ENCODE measurements around the gene DSCAML1.

Gene DSCAML1

GRCh38 chr11:117796872-117797529 lies at the start of gene DSCAML1:
TSS of gene DSCAML1 (minus strand) at chr11:117797216. CDS start at chr11:117797079, 137 bp downstream.
- DNase-seq (ENCODE audit: low read depth in 2 of 2) = no peak

DNA sequence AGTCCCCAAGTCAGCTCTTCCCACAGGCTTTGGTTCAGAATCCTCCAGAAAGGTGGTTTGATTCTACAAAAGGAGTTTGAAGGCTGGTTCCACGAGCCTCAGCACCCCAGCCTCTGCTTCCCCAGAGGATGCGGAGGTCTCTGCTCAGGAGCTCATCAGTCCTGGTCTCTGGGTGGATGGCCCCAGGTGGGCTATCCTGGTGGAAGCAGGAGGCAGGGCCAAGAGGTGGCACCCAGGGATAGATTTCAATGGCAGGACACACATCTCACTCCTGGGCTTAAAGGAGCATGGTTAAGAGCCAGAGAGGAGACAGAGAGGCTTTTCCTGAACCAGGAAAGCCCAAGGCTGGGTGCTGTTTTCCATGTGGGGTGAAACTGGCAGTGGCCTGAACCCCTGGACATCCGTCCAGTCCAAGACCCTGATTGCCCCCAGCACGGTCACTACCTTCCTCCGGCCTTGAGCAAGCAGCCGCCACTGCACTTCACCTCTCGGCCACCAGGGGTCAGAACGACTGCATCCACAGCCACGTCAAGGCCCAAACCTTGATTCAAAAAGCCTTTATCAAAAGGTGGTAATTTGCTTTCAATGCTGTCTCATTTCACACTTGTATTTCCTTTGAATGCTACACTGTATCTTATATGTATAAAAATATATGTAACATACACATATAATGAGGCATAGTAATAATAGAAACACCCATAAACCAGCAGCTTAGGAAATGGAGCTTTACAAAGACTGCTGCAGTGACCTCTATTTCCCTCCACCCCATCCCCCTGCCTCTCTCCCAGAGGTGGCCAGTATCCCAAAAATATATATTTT lies 46.9 kb upstream of the DSCAML1 start:
- DNase-seq (ENCODE audit: low read depth in 2 of 2) = peak; percentile 75 to 87

DNA sequence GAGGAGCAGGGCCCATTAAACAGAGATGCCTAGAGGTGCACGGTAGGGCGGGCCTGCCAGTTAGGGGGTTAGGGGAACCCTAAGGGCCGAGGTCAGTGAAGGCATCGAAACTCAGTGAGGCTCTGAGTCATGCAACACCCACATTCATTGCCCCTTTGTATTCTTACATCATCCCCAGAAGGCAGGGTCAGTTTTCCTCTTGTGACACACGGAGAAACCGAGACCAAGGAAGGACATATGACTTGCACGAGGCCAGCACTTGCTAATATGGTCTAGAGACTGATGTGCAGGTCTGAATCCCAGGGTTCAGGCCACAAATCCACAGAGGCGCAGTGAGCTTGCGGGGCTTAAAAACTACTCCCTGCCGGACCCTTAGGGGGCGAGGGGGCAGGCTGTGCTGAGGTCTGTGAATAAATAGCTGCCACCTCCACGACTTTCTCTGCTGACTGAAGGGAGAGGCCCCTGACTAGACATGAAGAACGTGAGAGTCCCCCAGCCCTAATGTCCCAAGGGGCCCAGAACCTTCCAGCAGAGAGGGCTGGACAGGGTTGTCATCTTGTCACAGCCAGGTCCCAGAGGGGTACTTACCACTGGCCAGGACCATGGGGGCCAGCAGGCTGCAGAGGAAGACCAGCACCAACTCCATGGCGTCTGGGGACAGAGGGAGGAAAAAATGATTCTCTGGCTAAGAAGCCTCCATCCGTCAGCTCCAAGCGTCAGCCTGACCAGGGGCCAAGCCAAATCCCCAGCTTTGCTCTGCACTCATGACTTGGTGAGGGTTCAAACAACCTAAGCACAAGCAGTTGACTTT lies 45.3 kb upstream of the DSCAML1 start:
- no peak for DNase-seq (ENCODE audit: low read depth in 2 of 2)

DNA sequence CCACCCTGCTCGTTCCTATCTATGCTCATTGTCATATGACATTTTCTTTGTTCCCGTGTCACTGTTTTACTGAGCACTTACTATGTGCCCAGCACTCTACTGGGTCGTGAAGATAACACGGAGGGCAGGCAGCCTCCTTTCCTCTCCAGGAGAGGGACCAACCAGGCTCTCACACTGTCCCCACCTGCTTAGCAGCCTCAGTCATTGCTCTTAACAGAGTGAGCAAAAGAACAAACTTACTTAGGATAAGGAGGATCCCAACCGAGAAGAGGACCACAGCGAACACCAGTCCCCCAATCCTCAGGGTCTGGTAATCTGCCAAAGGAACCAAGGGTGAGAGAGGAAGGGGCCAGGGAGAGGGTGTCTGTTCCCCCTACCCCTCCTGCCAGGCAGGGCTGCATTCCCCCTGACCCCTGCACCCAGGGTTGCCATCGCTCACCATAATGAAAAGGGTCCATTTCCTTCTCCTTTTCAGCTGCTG lies 44.6 kb upstream of the DSCAML1 start:
- DNase-seq (ENCODE audit: low read depth in 2 of 2) = no peak

- no peak for DNase-seq (ENCODE audit: low read depth in 2 of 2)
Measured at GRCh38 chr11:117840881-117841550, 44.0 kb upstream of the DSCAML1 start.

- no peak for DNase-seq (ENCODE audit: low read depth in 2 of 2)
Measured at GRCh38 chr11:117839936-117840813, 43.2 kb upstream of the DSCAML1 start.

GRCh38 chr11:117839380-117839881 lies 42.4 kb upstream of the DSCAML1 start:
- DNase-seq (ENCODE audit: low read depth in 2 of 2) = no peak

DNA sequence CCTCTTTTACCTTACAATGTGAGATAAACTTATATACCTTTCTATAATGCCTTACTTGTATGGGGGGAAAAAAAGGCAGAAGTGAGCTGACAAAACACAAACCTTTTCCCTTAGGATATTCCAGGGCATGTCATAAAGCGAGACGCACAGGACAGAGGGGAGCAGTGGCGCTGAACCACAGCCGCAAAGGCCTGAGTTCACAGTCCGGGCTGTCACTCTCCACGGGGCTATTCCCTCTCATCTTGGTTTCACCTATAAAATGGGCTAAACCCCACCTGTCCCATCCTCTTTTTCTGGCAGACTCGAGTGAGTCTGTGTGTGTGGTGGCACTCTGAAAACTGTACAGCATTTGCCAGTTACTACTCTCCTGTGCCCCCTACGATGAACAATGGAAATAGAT lies 41.9 kb upstream of the DSCAML1 start:
- no peak for DNase-seq (ENCODE audit: low read depth in 2 of 2)

- DNase-seq (ENCODE audit: low read depth in 2 of 2) = no peak
Measured at GRCh38 chr11:117837791-117838190, 40.8 kb upstream of the DSCAML1 start.

- DNase-seq (ENCODE audit: low read depth in 2 of 2) = no peak
Measured at GRCh38 chr11:117837070-117837776, 40.2 kb upstream of the DSCAML1 start.

DNA sequence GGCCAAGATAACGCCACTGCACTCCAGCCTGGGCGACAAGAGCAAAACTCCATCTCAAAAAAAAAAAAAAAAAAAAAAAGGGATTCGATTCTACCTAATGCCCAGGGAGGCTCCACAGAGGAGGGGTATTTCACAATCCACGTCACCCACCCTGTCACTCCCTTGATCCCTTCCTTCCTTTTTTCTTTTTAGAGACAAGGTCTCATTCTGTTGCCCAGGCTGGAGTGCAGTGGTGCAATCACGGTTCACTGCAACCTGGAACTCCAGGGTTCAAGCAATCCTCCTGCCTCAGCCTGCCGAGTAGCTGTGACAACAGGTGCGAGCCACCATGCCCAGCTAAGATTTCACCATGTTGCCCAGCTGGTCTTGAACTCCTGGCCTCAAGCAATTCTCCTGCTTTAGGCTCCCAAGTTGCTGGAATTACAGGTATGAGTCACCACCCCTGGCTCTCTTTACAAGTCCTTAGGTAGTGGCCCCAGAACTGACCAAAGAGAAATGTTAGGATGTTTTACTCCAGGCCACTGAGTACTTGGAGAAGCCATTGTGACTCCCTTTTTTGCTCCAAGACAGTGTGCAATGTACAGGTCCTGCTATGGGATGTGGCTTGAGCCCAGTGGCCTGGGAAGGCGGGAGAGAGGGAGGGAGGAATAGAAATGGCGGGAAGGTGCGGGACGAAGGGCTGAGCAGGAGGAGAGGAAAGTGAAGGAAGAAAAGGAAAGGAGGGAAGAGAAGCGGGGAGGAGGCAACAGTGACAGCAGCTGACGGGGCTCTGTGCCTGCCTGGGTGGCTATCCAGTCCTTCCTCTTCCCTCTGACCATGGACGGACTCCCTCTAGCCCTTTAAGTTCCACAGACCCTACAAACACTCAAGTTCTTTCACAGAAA lies 39.3 kb upstream of the DSCAML1 start:
- no peak for DNase-seq (ENCODE audit: low read depth in 2 of 2)

DNA sequence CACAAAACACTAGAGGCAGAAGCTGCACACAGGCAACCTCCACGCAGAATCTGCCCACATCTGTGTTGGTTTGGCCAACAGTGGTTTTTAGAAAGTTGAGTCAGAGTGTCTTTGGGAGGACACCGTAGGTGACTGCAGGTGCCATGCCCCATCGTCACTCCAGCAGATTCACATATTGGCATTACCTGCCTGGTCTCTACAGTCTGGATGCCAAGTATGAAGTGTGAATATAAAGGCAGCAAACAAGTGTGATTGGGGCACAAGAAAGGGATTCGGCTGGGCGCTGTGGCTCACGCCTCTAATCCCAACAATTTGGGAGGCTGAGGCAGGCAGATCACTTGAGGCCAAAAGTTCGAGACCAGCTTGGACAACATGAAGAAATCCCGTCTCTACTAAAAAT lies 38.6 kb upstream of the DSCAML1 start:
- no peak for DNase-seq (ENCODE audit: low read depth in 2 of 2)

GRCh38 chr11:117834838-117835443 lies 37.9 kb upstream of the DSCAML1 start:
- no peak for DNase-seq (ENCODE audit: low read depth in 2 of 2)

DNA sequence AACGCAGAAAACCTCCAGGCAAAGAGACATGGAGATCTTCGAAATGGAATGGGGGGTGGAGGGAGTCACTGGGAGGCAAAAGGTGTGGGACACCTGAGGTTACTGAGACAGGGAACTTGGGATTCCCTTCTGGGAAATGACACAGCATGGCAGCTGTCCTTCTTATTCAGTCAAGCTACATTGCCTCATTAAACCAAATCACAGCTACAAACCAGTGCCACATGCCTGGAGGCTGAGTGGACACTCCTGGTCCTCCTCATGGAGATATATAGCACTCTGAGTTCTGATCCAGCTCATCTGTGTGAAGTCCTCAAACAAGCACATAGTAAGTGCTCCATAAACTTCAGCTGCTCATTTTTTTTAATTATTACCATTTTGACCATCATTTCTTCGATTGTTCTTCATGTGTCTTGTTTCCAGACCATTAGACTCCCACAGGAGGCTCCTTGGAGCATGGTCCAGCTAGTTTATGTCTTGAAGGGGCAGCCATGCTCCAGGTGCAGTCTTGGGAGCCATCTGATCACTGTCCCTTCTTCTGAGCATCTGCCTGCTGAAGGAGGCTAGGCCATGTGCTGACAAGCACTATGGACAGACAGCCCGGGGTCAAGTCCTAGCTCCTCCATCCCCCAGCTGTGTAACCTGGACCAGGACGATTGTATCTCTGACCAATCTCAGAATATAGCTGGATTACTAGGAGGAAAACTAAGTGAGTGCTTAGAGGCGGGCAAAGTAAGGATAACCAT lies 37.2 kb upstream of the DSCAML1 start:
- DNase-seq (ENCODE audit: low read depth in 2 of 2) = no peak

GRCh38 chr11:117833401-117833891 lies 36.4 kb upstream of the DSCAML1 start:
- no peak for DNase-seq (ENCODE audit: low read depth in 2 of 2)

DNA sequence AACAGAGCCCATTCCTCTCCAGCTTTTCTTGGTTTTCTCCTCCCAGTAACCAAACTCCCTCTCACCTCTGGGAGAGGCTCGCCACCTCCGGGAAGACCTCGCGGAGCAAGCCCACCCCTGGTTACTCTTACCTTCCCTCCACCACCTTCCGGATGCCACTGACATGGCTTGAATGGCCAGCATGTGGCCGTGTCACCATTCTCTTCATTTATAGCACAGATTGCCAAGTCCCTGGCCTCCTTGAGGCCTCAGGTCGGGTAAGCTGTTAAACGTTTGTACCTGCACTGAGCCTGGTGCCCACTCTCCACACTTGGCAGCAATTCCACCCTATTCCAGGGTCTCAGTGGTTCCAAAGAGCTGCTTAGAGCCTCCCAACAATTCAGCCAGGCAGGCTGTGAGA lies 35.5 kb upstream of the DSCAML1 start:
- DNase-seq (ENCODE audit: low read depth in 2 of 2) = no peak

DNA sequence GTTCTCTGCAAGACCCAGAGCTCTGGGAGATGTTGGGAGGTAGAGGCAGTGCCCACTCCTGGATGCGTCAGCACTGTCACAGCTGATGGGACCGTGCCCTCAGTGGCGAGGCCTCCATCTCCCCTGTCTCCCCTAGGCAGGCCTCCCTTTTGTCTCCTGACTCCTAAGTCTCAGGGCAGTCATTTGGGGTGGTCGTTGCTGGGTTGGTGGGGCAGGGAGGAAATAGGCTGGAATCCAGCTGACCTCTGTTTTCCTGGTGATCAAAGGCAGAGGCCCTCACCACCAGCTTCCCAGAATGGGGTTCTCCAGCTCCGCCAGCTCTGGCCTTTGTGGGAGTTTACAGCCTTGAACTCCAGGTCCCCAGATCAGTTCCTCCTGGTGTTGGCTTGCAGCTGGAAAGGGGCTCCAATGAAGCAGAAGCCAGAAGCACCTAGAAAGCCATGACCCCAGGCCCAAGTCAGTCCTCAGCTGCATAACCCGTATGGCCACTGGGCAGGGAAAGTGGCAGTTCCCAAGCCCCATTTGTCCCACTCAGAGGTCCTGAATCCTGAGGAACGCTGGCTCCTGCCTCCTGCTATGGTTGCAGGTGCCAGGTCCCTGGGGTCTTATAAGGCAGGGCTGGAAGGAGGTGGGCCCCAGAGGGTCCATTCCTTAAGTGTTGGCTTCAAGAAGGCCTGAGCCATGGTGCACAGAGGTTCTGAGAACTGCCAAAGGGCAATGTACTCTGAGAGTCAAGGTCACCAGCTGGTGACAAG lies 34.8 kb upstream of the DSCAML1 start:
- no peak for DNase-seq (ENCODE audit: low read depth in 2 of 2)
